GM04504 (cell line): Measurements from ENCODE around the gene OSGEP.
A peak's percentile ranks its signal among the peaks of the same experiment; 100 is the strongest.

Source experiments
- DNase-seq: peaks from one replicate; pipeline ENCODE4 v3.0.0-alpha.2; 2012; ENCODE audit warnings: low read depth

The OSGEP gene

GRCh38 chr14:20429801-20430669, 24.6 kb downstream of the OSGEP start:
- DNase-seq, result no peak

GRCh38 chr14:20428802-20429201, 25.8 kb downstream of the OSGEP start:
- DNase-seq, result no peak

- DNase-seq, result no peak
Measured at GRCh38 chr14:20428010-20428365, 26.6 kb downstream of the OSGEP start.

- no peak for DNase-seq
Measured at GRCh38 chr14:20427231-20428009, 27.2 kb downstream of the OSGEP start.

GRCh38 chr14:20424851-20425250, 29.8 kb downstream of the OSGEP start:
- no peak for DNase-seq

GRCh38 chr14:20422886-20423285, 31.7 kb downstream of the OSGEP start:
- no peak for DNase-seq

- no peak for DNase-seq
Measured at GRCh38 chr14:20421267-20421666, 33.3 kb downstream of the OSGEP start.

- DNase-seq, result no peak
Measured at GRCh38 chr14:20419419-20419818, 35.2 kb downstream of the OSGEP start.

GRCh38 chr14:20418501-20418909, 36.1 kb downstream of the OSGEP start:
- no peak for DNase-seq

GRCh38 chr14:20417250-20418186, 37.1 kb downstream of the OSGEP start:
- no peak for DNase-seq

GRCh38 chr14:20416223-20416622, 38.4 kb downstream of the OSGEP start:
- no peak for DNase-seq

- DNase-seq, result peak; percentile 30
Measured at GRCh38 chr14:20415782-20416206, 38.8 kb downstream of the OSGEP start.

- DNase-seq, result no peak
Measured at GRCh38 chr14:20413744-20414082, 40.9 kb downstream of the OSGEP start.

- peak; percentile 63 for DNase-seq
Measured at GRCh38 chr14:20412876-20413743, 41.5 kb downstream of the OSGEP start, which contains the start of gene TEP1. TEP1 (minus strand) TSS chr14:20413501; CDS start chr14:20408439, 5,062 bp downstream.

- DNase-seq, result no peak
Measured at GRCh38 chr14:20412411-20412810, 42.2 kb downstream of the OSGEP start.

- no peak for DNase-seq
Measured at GRCh38 chr14:20409226-20409625, 45.4 kb downstream of the OSGEP start.

GRCh38 chr14:20403521-20403920, 51.1 kb downstream of the OSGEP start:
- no peak for DNase-seq

GRCh38 chr14:20400965-20401593, 53.5 kb downstream of the OSGEP start:
- no peak for DNase-seq

- no peak for DNase-seq
Measured at GRCh38 chr14:20400589-20400964, 54.0 kb downstream of the OSGEP start.

- DNase-seq, result no peak
Measured at GRCh38 chr14:20397511-20397910, 57.1 kb downstream of the OSGEP start.
